Breast epithelium (tissue), 3 donors: ENCODE data around the gene SCFD1.

ENCODE experiments used
- POLR2A ChIP-seq: fragments of 450-650 bp; IDR thresholded peaks from one replicate; pipeline ENCODE4 v1.6.1; 2016; ENCODE audit warnings: antibody characterized with exemption, mild to moderate bottlenecking, moderate library complexity
- POLR2AphosphoS5 ChIP-seq, 3 donors: sonication (generic); formaldehyde crosslinking; IDR thresholded peaks; one replicate each; pipeline ENCODE4 v1.6.1; 2017; ENCODE audit warnings: antibody characterized with exemption in 3 of 3
- TF ChIP-seq, protein P1 (sequence below), 3 donors: fragments of 450-650 bp; IDR thresholded peaks; one replicate each; pipeline ENCODE4 v1.5.1; 2016 to 2017; ENCODE audit warnings: antibody characterized with exemption in 3 of 3, mild to moderate bottlenecking in 3 of 3, moderate library complexity in 3 of 3

- TF ChIP-seq, protein P1, sequence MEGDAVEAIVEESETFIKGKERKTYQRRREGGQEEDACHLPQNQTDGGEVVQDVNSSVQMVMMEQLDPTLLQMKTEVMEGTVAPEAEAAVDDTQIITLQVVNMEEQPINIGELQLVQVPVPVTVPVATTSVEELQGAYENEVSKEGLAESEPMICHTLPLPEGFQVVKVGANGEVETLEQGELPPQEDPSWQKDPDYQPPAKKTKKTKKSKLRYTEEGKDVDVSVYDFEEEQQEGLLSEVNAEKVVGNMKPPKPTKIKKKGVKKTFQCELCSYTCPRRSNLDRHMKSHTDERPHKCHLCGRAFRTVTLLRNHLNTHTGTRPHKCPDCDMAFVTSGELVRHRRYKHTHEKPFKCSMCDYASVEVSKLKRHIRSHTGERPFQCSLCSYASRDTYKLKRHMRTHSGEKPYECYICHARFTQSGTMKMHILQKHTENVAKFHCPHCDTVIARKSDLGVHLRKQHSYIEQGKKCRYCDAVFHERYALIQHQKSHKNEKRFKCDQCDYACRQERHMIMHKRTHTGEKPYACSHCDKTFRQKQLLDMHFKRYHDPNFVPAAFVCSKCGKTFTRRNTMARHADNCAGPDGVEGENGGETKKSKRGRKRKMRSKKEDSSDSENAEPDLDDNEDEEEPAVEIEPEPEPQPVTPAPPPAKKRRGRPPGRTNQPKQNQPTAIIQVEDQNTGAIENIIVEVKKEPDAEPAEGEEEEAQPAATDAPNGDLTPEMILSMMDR (IDR thresholded peaks at IDR 0.05) = no peak
- TF ChIP-seq POLR2A (no peak), POLR2AphosphoS5 (IDR thresholded peaks at IDR 0.05) (no peak)
These were observed 103.6 kb downstream of the SCFD1 start for GRCh38 chr14:30725763-30726162.
